ENCODE results near the gene KCNJ8. TPM values are rescaled to one million over a fixed set of nuclear protein-coding genes. Genes with fewer than 3 reads are reported as not detected.

The KCNJ8 gene
- total and polyA plus RNA-seq, 4 donors = 10.9 to 44.2 (median 27.2) TPM

DNA sequence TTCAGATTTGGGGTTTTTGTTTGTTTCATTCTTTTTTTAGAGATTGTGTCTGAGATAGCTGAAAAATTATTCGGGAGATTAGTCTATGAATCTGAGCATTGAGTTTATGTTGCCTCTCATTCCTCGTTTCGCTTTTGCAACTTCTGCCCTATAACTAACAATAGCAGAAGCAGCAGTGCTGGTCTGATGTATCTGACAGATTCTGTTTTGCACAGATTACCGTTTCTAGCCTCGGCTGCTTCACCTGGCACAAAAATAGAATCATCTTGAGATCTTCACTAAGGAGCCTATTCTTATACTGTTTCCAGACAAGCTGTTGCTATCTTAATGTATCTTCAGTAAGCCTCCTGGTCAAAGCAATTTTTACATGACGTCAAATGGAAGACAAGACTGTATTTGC lies 29.2 kb downstream of the KCNJ8 start:
- no peaks in the 10 kb centered on the region for H3K27me3 ChIP-seq (ENCODE audit: control insufficient read depth in 4 of 4, insufficient read depth in 4 of 4, low read length in 3 of 4)
- no peaks in the 10 kb centered on the region for H3K4me1 ChIP-seq (ENCODE audit: control insufficient read depth in 4 of 4, insufficient read depth in 4 of 4, low read length in 3 of 4)
- WGBS = 96% methylated on average over 6 of the region's 6 CpGs
- no peaks in the 10 kb centered on the region for H3K36me3 ChIP-seq (ENCODE audit: control insufficient read depth in 4 of 4, insufficient read depth in 3 of 4, low read depth in 1 of 4, low read length in 3 of 4)
- no peak for TF ChIP-seq MAX (IDR thresholded peaks at IDR 0.05)
- TF ChIP-seq SP1 (IDR thresholded peaks at IDR 0.05) = no peak
- no peak for TF ChIP-seq CTCF (IDR thresholded peaks at IDR 0.05; ENCODE audit: low read depth, low read length, missing input control)
- no peak for TF ChIP-seq HNF4G (IDR thresholded peaks at IDR 0.05)
- TF ChIP-seq TAF1 (conservative IDR thresholded peaks at IDR 0.05) = no peak
- TF ChIP-seq FOXA2 (IDR thresholded peaks at IDR 0.05) = no peak
- DNase-seq (ENCODE audit: low spot score) = no peak
- H3K4me3 ChIP-seq (ENCODE audit: low read depth in 1 of 3, low read length in 3 of 3) = no peak overlapping the region
- no peak overlapping the region for H3K27ac ChIP-seq (ENCODE audit: low read depth in 1 of 2, low read length in 2 of 2)
- H3K9me3 ChIP-seq (ENCODE audit: control insufficient read depth in 4 of 4, low read length in 3 of 4) = no peaks in the 10 kb centered on the region
- no peak overlapping the region for H3K9ac ChIP-seq (ENCODE audit: low read depth in 1 of 2, low read length in 2 of 2)

DNA sequence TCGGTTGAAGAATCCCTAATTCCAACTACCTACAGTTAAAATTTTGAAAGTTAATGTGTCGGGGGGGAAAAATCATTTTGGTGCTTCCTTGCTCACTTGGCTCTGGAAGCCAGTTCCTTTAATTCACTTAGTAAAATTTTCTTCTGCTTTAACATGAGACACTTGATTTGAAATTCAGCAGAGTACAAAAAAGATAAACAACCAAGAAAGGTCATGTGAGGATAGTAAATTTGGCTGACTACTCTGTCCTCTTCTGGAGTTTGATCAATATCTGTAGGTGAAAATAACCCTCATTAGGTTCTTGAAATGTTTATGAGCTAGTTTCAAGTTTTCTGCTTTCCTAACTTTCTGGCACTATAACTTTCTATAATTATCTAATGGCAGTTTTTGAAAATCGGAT lies 43.4 kb downstream of the KCNJ8 start:
- H3K27me3 ChIP-seq (ENCODE audit: control insufficient read depth in 4 of 4, insufficient read depth in 4 of 4, low read length in 3 of 4) = no peaks in the 10 kb centered on the region
- H3K4me1 ChIP-seq (ENCODE audit: control insufficient read depth in 4 of 4, insufficient read depth in 4 of 4, low read length in 3 of 4) = peaks cover 0 to 4% (median 0%) of the 10 kb centered on the region in 4 donors
- no peaks in the 10 kb centered on the region for H3K36me3 ChIP-seq (ENCODE audit: control insufficient read depth in 4 of 4, insufficient read depth in 3 of 4, low read depth in 1 of 4, low read length in 3 of 4)
- TF ChIP-seq GABPA (IDR thresholded peaks at IDR 0.05 in 1 of 2, conservative IDR thresholded peaks at IDR 0.05 in 1 of 2) (no peak), HNF4G (IDR thresholded peaks at IDR 0.05) (no peak), NR2F2 (IDR thresholded peaks at IDR 0.05) (no peak), RXRA (IDR thresholded peaks at IDR 0.05) (peak; percentile 61), HNF4A (conservative IDR thresholded peaks at IDR 0.05) (no peak), REST (IDR thresholded peaks at IDR 0.05) (no peak), FOXA1 (IDR thresholded peaks at IDR 0.05) (no peak)
- no peak overlapping the region for H3K4me3 ChIP-seq (ENCODE audit: low read depth in 1 of 3, low read length in 3 of 3)
- DNase-seq (ENCODE audit: low spot score) = no peak
- WGBS = 81% methylated on average over 3 of the region's 3 CpGs
- no peak overlapping the region for H3K9ac ChIP-seq (ENCODE audit: low read depth in 1 of 2, low read length in 2 of 2)
- no peak overlapping the region for H3K27ac ChIP-seq (ENCODE audit: low read depth in 1 of 2, low read length in 2 of 2)
- H3K9me3 ChIP-seq (ENCODE audit: control insufficient read depth in 4 of 4, low read length in 3 of 4) = no peaks in the 10 kb centered on the region

DNA sequence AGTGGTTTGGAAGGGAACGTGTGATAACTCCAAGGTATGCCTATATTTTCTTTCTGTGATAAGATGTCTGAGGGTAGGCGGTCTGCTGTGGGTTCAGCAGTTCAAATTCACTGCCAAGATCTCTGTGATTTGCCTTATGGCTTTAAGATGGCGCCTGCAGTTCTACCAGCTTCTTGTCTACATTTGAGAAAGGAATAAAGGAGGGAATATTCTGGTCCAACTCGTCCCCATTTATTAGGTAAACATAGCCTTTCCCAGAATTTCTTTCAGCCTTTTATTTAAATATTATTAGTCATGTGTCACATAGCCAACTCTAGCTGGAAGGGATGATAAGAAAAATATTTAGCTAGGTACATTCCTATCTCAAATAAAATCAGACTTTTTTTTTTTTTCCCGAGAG lies 48.8 kb downstream of the KCNJ8 start:
- TF ChIP-seq SP1 (IDR thresholded peaks at IDR 0.05) = no peak
- no peak for TF ChIP-seq CTCF (IDR thresholded peaks at IDR 0.05; ENCODE audit: low read depth, low read length, missing input control)
- no peak for TF ChIP-seq NR2F2 (IDR thresholded peaks at IDR 0.05)
- no peak for TF ChIP-seq EGR1 (IDR thresholded peaks at IDR 0.05; ENCODE audit: low read depth in 2 of 2)
- no peak for TF ChIP-seq HNF4A (conservative IDR thresholded peaks at IDR 0.05)
- 75% methylated on average over 5 of the region's 5 CpGs for WGBS
- H3K27me3 ChIP-seq (ENCODE audit: control insufficient read depth in 4 of 4, insufficient read depth in 4 of 4, low read length in 3 of 4) = no peaks in the 10 kb centered on the region
- no peak overlapping the region for H3K4me3 ChIP-seq (ENCODE audit: low read depth in 1 of 3, low read length in 3 of 3)
- H3K36me3 ChIP-seq (ENCODE audit: control insufficient read depth in 4 of 4, insufficient read depth in 3 of 4, low read depth in 1 of 4, low read length in 3 of 4) = no peaks in the 10 kb centered on the region
- H3K9me3 ChIP-seq (ENCODE audit: control insufficient read depth in 4 of 4, low read length in 3 of 4) = no peaks in the 10 kb centered on the region
- peaks cover 0 to 2% (median 0%) of the 10 kb centered on the region in 4 donors for H3K4me1 ChIP-seq (ENCODE audit: control insufficient read depth in 4 of 4, insufficient read depth in 4 of 4, low read length in 3 of 4)
- H3K9ac ChIP-seq (ENCODE audit: low read depth in 1 of 2, low read length in 2 of 2) = no peak overlapping the region
- no peak for DNase-seq (ENCODE audit: low spot score)
- H3K27ac ChIP-seq (ENCODE audit: low read depth in 1 of 2, low read length in 2 of 2) = no peak overlapping the region
